ENCODE measurements around the gene JCAD.
A peak's percentile ranks its signal among the peaks of the same experiment; 100 is the strongest.

Gene JCAD

DNA sequence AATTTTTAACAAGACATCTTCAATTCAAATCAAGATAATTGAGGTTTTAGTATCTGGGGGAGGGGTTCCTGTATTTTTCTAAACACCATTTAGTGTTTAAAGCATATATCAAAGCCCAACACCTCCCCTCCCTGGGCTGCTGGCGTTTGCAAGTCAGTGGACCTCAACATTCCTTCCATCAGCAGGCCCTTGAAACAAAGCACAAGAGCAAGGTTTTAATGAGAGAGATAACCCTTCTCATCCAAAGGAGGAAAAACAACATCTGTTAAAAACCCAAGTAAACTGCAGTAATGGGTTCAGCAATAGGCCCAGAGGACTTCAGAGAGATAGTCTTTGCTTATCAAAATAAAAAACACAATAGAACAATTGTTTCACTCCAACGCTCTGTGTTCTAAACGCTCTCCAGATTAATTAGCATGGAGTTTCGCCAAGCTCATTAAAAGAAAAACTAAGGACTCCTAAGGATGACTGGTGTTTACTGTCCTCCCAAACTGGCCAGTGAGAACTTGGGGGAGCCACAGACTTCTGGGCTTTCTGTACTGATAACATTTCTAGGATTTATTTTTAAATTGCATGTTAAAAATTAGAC lies 2.5 kb downstream of the JCAD start:
- H3K27ac ChIP-seq (ENCODE audit: low read depth, low read length), result peak overlapping the region; percentile 82
- no peaks in the 10 kb centered on the region for H3K9me3 ChIP-seq (ENCODE audit: control insufficient read depth, insufficient read depth, low read length)
- H3K36me3 ChIP-seq (ENCODE audit: control insufficient read depth, insufficient read depth, low read length), result no peaks in the 10 kb centered on the region
- peak overlapping the region; percentile 7; the same call in 1 of the 2 replicates for H3K4me3 ChIP-seq (ENCODE audit: low read depth, low read length)
- H3K4me1 ChIP-seq (ENCODE audit: control insufficient read depth, insufficient read depth, low read length), result peaks cover 42% of the 10 kb centered on the region
- H3K27me3 ChIP-seq (ENCODE audit: control insufficient read depth, insufficient read depth, low read length), result peaks cover 36% of the 10 kb centered on the region
- no peak overlapping the region for H3K9ac ChIP-seq (ENCODE audit: low read depth, low read length)

DNA sequence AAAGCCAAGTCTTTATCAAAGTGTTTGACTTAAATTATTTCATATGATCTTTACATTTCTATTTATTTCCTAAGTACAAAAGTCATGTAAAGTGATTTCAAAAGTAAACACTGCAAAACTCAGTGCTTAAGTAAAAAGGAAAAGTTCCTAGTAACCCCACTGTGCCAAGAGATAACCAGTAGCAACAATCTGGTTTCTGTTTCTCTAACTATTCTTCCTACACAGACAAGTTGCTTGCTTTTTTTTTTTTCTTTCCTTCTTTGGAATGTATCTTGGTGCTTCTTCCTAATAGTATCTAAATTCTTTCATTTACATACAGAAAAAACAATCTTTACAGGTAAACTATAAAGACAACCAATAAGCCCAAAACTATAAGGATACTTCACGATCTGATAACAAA lies 3.1 kb downstream of the JCAD start:
- Histone ChIP-seq H3K27ac (ENCODE audit: low read depth, low read length) (peak overlapping the region; percentile 82), H3K36me3 (ENCODE audit: control insufficient read depth, insufficient read depth, low read length) (no peaks in the 10 kb centered on the region), H3K4me3 (ENCODE audit: low read depth, low read length) (peak overlapping the region; percentile 0; the same call in 1 of the 2 replicates), H3K4me1 (ENCODE audit: control insufficient read depth, insufficient read depth, low read length) (peaks cover 40% of the 10 kb centered on the region), H3K27me3 (ENCODE audit: control insufficient read depth, insufficient read depth, low read length) (peaks cover 36% of the 10 kb centered on the region), H3K9ac (ENCODE audit: low read depth, low read length) (no peak overlapping the region), H3K9me3 (ENCODE audit: control insufficient read depth, insufficient read depth, low read length) (no peaks in the 10 kb centered on the region)

DNA sequence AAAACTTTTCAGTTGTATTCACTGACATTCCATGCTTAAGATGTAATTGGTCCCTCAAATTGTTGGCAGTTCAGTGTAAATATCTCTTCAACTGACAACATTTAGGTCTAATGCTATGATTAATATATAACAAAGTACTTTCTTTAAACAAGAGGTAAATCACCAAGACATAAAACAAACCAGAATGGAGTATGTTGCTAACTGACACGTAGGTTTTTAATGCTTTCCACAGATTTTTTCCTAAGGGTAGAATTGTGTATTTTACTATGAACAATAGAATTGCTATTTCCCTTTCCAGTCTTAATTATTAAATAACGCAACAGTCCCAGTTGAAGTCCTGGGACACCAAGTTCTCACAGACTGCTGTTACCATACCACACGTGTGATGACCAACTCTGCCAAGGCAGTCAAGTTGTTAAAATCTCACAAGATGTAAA lies 4.1 kb downstream of the JCAD start:
- Histone ChIP-seq H3K36me3 (ENCODE audit: control insufficient read depth, insufficient read depth, low read length) (no peaks in the 10 kb centered on the region), H3K4me1 (ENCODE audit: control insufficient read depth, insufficient read depth, low read length) (peaks cover 40% of the 10 kb centered on the region), H3K4me3 (ENCODE audit: low read depth, low read length) (no peak overlapping the region), H3K9ac (ENCODE audit: low read depth, low read length) (no peak overlapping the region), H3K9me3 (ENCODE audit: control insufficient read depth, insufficient read depth, low read length) (no peaks in the 10 kb centered on the region), H3K27ac (ENCODE audit: low read depth, low read length) (no peak overlapping the region), H3K27me3 (ENCODE audit: control insufficient read depth, insufficient read depth, low read length) (peaks cover 28% of the 10 kb centered on the region)

DNA sequence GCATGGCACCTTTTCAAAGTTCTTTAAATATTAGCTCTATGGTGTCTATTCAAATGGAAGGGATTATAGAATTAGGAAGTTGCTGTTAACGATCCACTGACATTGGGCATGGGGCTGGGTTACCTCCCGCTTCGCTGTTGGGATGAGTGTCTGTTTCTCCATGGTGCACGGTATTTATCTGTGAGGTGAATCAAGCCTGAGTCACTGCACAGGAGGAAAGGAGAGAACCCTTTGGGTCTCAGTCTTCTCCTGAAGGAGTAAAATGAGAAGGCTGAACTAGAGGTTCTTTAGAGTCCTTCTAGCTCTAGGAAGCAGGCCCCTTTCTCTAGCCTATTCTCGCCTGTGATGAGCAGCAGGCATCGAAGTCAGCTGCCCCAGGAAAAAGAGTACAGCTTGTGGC lies 7.3 kb downstream of the JCAD start:
- Histone ChIP-seq H3K27ac (ENCODE audit: low read depth, low read length) (no peak overlapping the region), H3K36me3 (ENCODE audit: control insufficient read depth, insufficient read depth, low read length) (no peaks in the 10 kb centered on the region), H3K9me3 (ENCODE audit: control insufficient read depth, insufficient read depth, low read length) (no peaks in the 10 kb centered on the region), H3K9ac (ENCODE audit: low read depth, low read length) (no peak overlapping the region), H3K4me1 (ENCODE audit: control insufficient read depth, insufficient read depth, low read length) (peaks cover 21% of the 10 kb centered on the region), H3K4me3 (ENCODE audit: low read depth, low read length) (no peak overlapping the region), H3K27me3 (ENCODE audit: control insufficient read depth, insufficient read depth, low read length) (no peaks in the 10 kb centered on the region; the same call in 1 of the 2 replicates)

DNA sequence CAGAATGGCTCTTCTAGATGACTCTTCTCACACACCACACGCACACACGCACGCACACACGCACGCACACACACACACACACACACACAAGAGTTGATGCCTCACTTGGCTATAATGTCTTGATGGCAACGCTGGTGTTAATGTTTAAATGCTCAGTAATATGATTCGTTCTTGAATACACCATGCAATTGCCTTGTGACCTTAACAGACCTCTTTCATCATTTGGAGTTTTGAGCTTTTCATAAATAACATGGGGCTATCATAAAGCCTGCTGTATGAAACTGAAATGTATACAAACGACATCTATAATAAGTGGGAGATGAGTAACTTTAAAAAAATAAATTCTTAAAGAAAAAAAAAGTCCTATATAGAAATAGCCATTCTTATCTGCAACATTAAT lies 8.2 kb downstream of the JCAD start:
- Histone ChIP-seq H3K9ac (ENCODE audit: low read depth, low read length) (no peak overlapping the region), H3K36me3 (ENCODE audit: control insufficient read depth, insufficient read depth, low read length) (no peaks in the 10 kb centered on the region), H3K27ac (ENCODE audit: low read depth, low read length) (no peak overlapping the region), H3K4me1 (ENCODE audit: control insufficient read depth, insufficient read depth, low read length) (peaks cover 13% of the 10 kb centered on the region), H3K9me3 (ENCODE audit: control insufficient read depth, insufficient read depth, low read length) (no peaks in the 10 kb centered on the region), H3K4me3 (ENCODE audit: low read depth, low read length) (no peak overlapping the region), H3K27me3 (ENCODE audit: control insufficient read depth, insufficient read depth, low read length) (no peaks in the 10 kb centered on the region)

DNA sequence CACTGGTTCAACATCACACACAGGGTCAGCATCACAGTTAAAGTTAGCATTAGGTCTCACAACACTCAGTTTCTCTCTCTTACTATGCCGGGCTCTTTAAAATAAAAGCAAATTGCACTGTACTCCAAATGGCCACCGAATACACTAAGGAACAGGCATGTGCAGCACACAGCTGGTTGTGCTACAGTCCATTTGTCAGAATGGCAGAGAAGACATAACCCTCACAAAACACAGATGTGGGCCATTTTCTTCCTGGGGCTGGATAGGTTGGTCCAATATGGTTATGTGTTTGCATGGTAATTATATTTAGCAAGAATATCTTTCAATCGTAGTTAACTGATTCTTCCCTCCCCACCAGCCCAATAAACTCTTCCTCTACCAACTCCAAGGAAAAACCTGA lies 9.0 kb downstream of the JCAD start:
- Histone ChIP-seq H3K36me3 (ENCODE audit: control insufficient read depth, insufficient read depth, low read length) (no peaks in the 10 kb centered on the region), H3K27me3 (ENCODE audit: control insufficient read depth, insufficient read depth, low read length) (no peaks in the 10 kb centered on the region), H3K9me3 (ENCODE audit: control insufficient read depth, insufficient read depth, low read length) (no peaks in the 10 kb centered on the region), H3K27ac (ENCODE audit: low read depth, low read length) (no peak overlapping the region), H3K4me3 (ENCODE audit: low read depth, low read length) (no peak overlapping the region), H3K4me1 (ENCODE audit: control insufficient read depth, insufficient read depth, low read length) (0 out of 2 replicates have a peak, but pooled peaks cover 5% of the 10 kb centered on the region), H3K9ac (ENCODE audit: low read depth, low read length) (no peak overlapping the region)

DNA sequence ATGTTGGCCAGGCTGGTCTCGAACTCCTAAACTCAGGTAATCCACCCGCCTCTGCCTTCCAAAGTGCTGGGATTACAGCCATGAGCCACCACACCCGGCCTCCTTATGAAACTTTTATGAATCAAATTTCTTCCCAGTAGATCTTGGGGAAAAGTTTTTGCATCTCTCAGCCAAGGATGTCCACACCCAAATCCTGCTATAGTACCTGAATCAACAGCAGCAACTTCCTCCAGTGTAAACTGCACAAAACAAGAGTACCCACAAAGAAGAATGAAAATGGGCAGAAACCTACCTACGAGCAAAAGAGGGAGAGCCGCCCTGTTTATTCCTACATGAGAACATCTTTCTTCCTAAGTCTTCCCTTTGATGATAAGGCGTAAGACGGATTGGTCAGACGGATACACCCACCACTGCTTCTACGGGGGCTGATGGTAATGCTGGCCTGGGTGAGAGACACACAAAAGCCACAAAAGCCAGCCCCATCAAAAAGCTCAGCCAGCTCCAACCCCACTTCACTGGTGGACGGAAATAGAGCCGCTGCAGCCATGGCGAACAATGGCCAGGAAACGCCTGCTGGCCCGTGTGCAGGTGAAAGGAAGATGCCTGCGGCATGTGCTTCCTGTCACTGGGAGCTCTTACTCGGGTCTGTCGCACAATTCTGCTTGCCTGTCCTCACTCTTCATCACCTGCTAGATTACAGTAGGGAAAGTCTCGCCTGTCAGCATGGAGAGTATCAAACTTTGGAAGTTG lies 10.4 kb downstream of the JCAD start:
- Histone ChIP-seq H3K27ac (ENCODE audit: low read depth, low read length) (no peak overlapping the region), H3K36me3 (ENCODE audit: control insufficient read depth, insufficient read depth, low read length) (no peaks in the 10 kb centered on the region), H3K9me3 (ENCODE audit: control insufficient read depth, insufficient read depth, low read length) (no peaks in the 10 kb centered on the region), H3K4me1 (ENCODE audit: control insufficient read depth, insufficient read depth, low read length) (no peaks in the 10 kb centered on the region), H3K27me3 (ENCODE audit: control insufficient read depth, insufficient read depth, low read length) (no peaks in the 10 kb centered on the region), H3K4me3 (ENCODE audit: low read depth, low read length) (no peak overlapping the region), H3K9ac (ENCODE audit: low read depth, low read length) (no peak overlapping the region)

DNA sequence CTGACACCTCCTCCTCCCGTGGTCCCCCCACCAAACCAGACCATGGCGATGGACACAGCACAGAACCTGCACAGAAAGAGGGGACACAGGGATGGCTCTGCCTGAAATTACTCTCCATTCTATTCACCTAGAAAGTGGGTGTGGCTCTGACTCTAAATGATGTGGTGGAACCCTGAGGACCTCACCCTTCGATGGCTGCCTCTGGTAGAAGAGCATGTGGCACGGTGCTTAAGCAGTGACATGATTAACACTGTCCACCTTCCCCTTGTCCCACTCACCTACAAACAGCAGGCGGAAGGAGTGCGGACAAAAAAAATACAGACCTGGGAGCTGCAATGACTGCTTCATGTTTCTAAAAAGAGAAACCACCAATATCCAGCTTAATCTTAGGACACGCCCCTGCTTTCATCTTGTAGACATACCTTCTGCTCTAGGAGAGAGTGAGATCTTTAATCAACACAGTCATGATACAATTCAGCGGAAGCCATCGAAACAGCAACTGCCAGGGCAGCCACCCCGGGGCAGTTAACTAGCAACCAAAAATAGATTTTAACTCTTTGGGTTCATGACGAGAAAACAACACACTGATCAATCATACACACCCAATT lies 11.4 kb downstream of the JCAD start:
- H3K27ac ChIP-seq (ENCODE audit: low read depth, low read length), result no peak overlapping the region
- H3K36me3 ChIP-seq (ENCODE audit: control insufficient read depth, insufficient read depth, low read length), result no peaks in the 10 kb centered on the region
- 0 out of 2 replicates have a peak, but pooled peaks cover 3% of the 10 kb centered on the region for H3K4me1 ChIP-seq (ENCODE audit: control insufficient read depth, insufficient read depth, low read length)
- no peaks in the 10 kb centered on the region for H3K27me3 ChIP-seq (ENCODE audit: control insufficient read depth, insufficient read depth, low read length)
- H3K9ac ChIP-seq (ENCODE audit: low read depth, low read length), result no peak overlapping the region
- H3K9me3 ChIP-seq (ENCODE audit: control insufficient read depth, insufficient read depth, low read length), result no peaks in the 10 kb centered on the region
- no peak overlapping the region for H3K4me3 ChIP-seq (ENCODE audit: low read depth, low read length)

DNA sequence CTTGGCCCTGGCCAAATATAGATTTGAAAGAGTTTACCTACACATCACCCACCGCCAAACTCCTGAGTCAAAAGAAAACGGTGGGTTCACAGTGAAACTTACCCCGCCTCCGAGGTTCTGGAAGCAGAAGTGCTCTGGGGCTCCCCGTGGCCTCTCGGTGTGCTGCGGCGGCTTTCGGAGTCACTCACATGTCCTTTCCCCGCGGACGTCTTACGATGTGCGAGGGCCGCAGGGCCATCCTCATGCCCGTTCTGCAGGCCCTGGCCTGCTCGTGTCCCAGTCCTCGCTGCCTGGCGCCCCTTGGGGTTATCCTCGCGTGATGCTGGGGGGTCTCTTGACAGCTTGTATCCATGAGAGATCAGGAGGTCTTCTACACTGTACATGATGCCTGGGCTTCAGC lies 12.0 kb downstream of the JCAD start:
- Histone ChIP-seq H3K9me3 (ENCODE audit: control insufficient read depth, insufficient read depth, low read length) (no peaks in the 10 kb centered on the region), H3K27me3 (ENCODE audit: control insufficient read depth, insufficient read depth, low read length) (no peaks in the 10 kb centered on the region), H3K36me3 (ENCODE audit: control insufficient read depth, insufficient read depth, low read length) (no peaks in the 10 kb centered on the region), H3K9ac (ENCODE audit: low read depth, low read length) (no peak overlapping the region), H3K4me3 (ENCODE audit: low read depth, low read length) (no peak overlapping the region), H3K27ac (ENCODE audit: low read depth, low read length) (no peak overlapping the region), H3K4me1 (ENCODE audit: control insufficient read depth, insufficient read depth, low read length) (0 out of 2 replicates have a peak, but pooled peaks cover 3% of the 10 kb centered on the region)

DNA sequence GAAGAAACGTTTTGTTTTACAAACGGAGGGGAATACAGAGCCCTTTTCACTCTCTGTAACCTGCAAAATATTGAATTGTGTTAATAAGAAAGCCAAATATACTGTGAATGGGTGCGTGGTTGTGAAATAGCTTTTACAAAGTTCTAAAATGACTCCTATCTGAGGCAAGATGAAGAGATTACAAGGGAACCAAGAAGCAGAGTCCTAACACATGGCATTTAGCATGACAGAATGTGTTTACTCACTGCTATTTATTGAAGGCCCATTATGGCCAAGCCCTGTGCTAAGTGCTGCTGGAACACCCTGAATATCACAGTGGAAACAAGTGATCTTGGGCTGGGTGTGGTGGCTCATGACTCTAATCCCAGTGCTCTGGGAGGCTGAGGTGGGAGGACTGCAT lies 12.9 kb downstream of the JCAD start:
- Histone ChIP-seq H3K9ac (ENCODE audit: low read depth, low read length) (no peak overlapping the region), H3K4me3 (ENCODE audit: low read depth, low read length) (no peak overlapping the region), H3K4me1 (ENCODE audit: control insufficient read depth, insufficient read depth, low read length) (0 out of 2 replicates have a peak, but pooled peaks cover 3% of the 10 kb centered on the region), H3K36me3 (ENCODE audit: control insufficient read depth, insufficient read depth, low read length) (no peaks in the 10 kb centered on the region), H3K27ac (ENCODE audit: low read depth, low read length) (no peak overlapping the region), H3K9me3 (ENCODE audit: control insufficient read depth, insufficient read depth, low read length) (no peaks in the 10 kb centered on the region), H3K27me3 (ENCODE audit: control insufficient read depth, insufficient read depth, low read length) (no peaks in the 10 kb centered on the region)

DNA sequence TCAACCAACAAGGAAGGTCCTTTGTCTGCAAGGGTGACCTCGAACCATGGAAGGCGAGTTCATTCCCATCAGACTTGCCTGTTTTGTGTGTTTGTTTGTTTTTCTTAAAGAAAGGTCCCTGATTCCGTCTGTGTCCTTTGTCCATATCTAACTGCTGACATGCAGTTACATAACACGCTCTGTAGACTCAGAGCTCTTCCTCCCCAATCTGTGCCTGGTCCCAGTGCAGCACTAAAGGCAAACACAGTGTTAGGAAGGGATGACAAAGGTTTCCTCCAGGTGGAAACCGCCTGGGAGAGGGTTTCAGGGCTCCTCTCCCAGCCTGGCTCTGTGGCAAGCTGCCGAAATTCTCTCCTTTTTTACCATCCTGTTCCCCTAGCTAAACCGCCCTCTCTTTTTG lies 13.4 kb downstream of the JCAD start:
- 0 out of 2 replicates have a peak, but pooled peaks cover 3% of the 10 kb centered on the region for H3K4me1 ChIP-seq (ENCODE audit: control insufficient read depth, insufficient read depth, low read length)
- no peaks in the 10 kb centered on the region for H3K9me3 ChIP-seq (ENCODE audit: control insufficient read depth, insufficient read depth, low read length)
- no peak overlapping the region for H3K9ac ChIP-seq (ENCODE audit: low read depth, low read length)
- H3K27me3 ChIP-seq (ENCODE audit: control insufficient read depth, insufficient read depth, low read length), result no peaks in the 10 kb centered on the region
- H3K27ac ChIP-seq (ENCODE audit: low read depth, low read length), result no peak overlapping the region
- H3K4me3 ChIP-seq (ENCODE audit: low read depth, low read length), result no peak overlapping the region
- H3K36me3 ChIP-seq (ENCODE audit: control insufficient read depth, insufficient read depth, low read length), result no peaks in the 10 kb centered on the region

All from HUES48 (cell line).